Epithelial cell of esophagus (primary cell): ENCODE data around the gene YBEY.

Experiments
- DNase-seq: peaks from one replicate; pipeline ENCODE4 v3.0.0; 2010; ENCODE audit warnings: low read depth
- H3K4me3 ChIP-seq: 2 replicates; pipeline ENCODE4 v1.5.1; 2011; ENCODE audit warnings: mild to moderate bottlenecking, low read length, control low read depth
- TF ChIP-seq, protein P1 (sequence below): IDR thresholded peaks from 2 replicates; pipeline ENCODE4 v1.5.1; 2011; ENCODE audit warnings: low read depth, mild to moderate bottlenecking, low read length, control low read depth, inconsistent platforms; ENCODE audit not compliant: insufficient read depth; ENCODE audit errors: missing control alignments

YBEY gene

DNA sequence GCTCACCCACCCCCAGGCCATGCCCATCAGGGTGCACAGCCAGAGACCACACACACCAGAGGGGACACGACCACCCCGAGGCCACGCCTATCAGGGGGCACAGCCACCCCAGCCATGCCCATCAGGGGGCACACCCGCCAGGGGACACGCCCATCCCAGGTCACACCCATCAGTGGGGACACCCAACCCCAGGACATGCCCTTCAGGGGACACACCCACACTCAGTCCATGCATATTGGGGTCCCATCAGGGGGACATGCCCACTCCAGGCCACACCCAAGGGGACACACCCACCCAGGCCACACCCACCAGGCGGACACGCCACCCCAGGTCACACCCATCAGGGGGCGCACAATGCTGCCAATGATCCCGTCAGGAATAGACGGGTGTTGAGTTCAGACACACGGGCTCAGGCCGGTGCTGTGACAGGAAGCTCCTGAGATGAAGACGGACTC is 21.4 kb upstream of the YBEY start:
- no peak for DNase-seq
- H3K4me3 ChIP-seq, result no peak overlapping the region
- TF ChIP-seq, protein P1, sequence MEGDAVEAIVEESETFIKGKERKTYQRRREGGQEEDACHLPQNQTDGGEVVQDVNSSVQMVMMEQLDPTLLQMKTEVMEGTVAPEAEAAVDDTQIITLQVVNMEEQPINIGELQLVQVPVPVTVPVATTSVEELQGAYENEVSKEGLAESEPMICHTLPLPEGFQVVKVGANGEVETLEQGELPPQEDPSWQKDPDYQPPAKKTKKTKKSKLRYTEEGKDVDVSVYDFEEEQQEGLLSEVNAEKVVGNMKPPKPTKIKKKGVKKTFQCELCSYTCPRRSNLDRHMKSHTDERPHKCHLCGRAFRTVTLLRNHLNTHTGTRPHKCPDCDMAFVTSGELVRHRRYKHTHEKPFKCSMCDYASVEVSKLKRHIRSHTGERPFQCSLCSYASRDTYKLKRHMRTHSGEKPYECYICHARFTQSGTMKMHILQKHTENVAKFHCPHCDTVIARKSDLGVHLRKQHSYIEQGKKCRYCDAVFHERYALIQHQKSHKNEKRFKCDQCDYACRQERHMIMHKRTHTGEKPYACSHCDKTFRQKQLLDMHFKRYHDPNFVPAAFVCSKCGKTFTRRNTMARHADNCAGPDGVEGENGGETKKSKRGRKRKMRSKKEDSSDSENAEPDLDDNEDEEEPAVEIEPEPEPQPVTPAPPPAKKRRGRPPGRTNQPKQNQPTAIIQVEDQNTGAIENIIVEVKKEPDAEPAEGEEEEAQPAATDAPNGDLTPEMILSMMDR, result no peak

GRCh38 chr21:46265736-46266525 is 20.2 kb upstream of the YBEY start:
- TF ChIP-seq, protein P1, result no peak
- no peak overlapping the region for H3K4me3 ChIP-seq
- no peak for DNase-seq

DNA sequence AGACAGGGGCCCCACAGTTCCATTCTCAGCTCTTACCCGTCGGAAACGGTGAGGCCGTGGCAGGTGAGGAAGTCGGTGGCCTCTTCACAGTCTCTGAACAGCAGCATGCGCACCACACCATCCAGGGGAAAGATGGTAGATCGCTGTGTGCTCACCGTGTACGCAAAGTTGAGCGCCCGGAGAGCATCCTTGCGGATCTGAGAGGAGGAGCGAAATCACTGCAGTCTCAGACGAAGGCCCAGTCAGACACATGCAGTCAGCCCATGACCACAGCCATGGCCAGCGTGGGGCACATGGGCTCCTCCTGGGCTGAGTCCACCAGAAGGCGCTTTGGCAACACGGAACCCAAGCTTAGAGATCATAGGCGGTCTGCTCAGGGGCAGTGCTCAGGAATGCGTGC is 19.2 kb upstream of the YBEY start:
- TF ChIP-seq, protein P1, result no peak
- no peak for DNase-seq
- H3K4me3 ChIP-seq, result no peak overlapping the region

DNA sequence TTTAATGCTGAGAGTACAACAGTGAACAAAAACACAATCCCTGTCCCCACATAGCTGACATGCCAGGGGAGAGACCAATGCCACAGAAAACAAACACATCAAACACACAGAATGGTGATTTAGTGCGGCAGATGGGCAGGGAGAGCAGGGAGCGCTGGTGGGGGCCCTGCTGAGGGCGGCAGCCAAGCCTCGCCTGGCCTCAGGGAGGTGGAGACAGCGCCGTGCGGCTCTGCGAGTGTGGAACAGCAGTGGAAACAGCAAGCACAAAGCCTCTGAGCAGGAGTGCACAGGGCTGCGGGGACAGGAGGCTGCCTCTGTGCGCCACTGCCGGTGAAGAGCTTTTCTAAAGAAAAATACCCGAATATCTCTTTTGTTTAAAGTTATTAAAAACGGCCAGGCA is 17.8 kb upstream of the YBEY start:
- TF ChIP-seq, protein P1, result no peak
- no peak overlapping the region for H3K4me3 ChIP-seq
- no peak for DNase-seq

GRCh38 chr21:46269466-46269865 is 16.7 kb upstream of the YBEY start:
- DNase-seq, result no peak
- H3K4me3 ChIP-seq, result no peak overlapping the region
- TF ChIP-seq, protein P1, result no peak

GRCh38 chr21:46273341-46273740 is 12.8 kb upstream of the YBEY start:
- TF ChIP-seq, protein P1, result no peak
- DNase-seq, result no peak
- H3K4me3 ChIP-seq, result no peak overlapping the region
